HG03460 (cell line): ENCODE measurements around the gene REG1A.

ENCODE experiments used
- ATAC-seq: cut with Tn5 transposase; IDR thresholded peaks from one replicate; pipeline ENCODE4 v1.9.1; 2021; ENCODE audit not compliant: unreplicated experiment

REG1A gene, protein sequence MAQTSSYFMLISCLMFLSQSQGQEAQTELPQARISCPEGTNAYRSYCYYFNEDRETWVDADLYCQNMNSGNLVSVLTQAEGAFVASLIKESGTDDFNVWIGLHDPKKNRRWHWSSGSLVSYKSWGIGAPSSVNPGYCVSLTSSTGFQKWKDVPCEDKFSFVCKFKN

DNA sequence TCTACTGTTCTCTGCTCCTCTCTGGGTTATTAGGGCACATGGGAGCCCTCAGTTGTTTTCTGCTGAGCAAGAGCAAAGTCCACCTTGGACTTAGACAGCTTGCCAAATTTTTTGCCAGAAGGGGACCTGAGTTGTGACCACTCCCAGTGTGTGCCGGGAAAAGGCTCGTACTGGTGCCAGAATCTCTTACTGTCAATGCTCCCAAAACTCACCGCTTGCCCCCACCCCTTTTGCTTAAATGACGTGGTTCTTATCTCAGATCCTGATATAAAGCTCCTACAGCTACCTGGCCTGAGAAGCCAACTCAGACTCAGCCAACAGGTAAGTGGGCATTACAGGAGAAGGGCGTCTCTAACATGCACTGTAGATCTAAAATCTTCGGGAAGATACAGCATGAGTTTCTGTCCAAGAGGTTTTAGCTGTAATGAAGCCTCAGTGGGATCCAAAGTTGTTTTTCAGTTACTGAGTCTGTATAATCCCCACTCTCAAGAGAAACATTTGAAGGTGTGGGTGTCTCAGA lies at the start of gene REG1A:
REG1A (plus strand) TSS at position 295 of the 520 bp plus-strand sequence. CDS start 374 bp downstream, outside the sequence.
- no peak for ATAC-seq

DNA sequence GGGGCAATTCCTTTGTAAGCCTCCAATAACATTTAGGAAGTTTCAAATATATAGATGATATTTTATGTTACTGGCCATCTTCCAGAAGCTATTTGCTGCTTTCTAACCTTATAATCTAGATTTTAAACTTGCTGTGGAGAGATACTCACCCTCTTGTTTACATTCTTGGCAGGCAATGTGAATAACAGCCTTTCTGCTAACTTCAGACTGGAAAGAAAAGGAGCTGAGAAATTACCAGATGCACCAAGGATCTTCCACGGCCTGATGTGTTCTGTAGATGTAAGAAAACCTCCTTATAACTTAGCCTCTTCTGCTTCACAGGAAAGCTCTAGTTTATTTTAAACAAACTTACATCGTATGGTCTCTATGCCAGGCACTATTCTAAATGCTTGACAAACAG lies 49.2 kb upstream of the REG1A start:
- no peak for ATAC-seq

DNA sequence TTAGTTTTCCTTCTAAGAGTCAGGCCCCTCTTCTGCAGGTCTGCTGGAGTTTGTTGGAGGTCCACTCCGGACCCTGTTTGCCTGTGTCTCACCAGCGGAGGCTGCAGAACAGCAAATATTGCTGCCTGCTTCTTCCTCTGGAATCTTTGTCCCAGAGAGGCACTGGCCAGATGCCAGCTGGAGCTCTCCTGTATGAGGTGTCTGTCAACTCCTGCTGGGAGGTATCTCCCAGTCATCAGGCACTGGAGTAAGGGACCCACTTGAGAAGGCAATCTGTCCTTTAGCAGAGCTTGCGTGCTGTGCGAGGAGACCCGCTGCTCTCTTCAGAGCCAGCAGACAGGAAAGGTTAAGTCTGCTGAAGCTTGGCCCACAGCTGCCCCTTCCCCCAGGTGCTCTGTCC lies 37.3 kb upstream of the REG1A start:
- no peak for ATAC-seq

DNA sequence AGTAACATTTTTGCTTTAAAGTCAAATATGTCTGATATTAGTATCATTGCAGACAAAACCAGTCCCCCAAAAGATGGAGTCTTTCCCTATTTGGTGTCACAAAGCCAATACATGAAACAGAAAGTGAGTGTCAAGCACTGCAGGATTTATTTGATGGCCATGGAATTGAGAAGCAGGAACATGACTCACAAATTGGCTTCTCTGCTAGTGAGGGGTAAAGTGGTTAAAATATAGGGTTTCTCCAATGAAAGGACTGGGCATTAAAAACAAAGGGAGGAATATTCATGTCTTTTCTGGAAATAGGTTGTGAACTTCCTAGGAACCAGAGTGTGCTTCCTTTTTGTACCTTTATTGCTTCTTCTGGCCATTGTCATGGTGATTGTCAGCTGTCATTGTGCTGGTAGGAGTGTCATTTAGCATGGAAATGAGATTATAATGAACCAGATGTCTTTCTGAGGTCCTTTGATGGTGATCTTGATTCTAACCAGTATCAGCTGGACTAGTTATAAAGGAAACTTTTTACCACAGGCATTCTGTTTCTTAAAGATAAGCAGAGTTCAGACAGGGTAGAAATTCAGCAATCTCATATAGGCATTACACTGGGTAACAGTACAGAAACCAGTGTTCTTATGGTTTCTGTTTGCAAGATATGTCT lies 36.6 kb upstream of the REG1A start:
- no peak for ATAC-seq

DNA sequence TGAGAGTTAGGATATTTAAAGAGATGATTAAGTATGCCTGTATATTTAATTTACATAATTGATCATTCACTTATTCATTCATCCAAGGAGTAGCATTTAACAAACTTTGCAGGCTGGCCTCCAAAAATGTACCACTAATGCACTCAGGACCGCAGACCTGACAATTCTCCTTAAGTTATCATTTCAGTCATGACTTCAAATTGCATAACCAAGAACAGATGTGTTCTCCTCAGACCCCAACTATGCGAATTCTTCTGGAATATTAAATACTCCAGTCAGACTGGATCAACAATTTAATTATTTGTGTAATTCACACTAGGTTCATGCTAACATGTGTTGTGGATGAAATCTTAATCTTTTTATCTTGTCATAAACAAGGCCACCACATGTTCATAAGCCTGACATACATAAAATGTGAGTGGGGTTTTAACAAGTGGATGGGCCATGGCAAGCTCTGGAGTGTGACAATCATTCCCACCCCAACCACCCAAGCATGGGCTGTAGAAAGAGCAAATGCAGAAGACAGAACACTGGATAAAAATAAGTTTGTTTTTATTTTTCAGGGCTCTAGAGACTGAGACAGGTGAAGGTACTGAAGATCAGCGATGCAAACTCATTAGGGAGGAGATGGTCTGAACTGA lies 35.7 kb upstream of the REG1A start:
- no peak for ATAC-seq

DNA sequence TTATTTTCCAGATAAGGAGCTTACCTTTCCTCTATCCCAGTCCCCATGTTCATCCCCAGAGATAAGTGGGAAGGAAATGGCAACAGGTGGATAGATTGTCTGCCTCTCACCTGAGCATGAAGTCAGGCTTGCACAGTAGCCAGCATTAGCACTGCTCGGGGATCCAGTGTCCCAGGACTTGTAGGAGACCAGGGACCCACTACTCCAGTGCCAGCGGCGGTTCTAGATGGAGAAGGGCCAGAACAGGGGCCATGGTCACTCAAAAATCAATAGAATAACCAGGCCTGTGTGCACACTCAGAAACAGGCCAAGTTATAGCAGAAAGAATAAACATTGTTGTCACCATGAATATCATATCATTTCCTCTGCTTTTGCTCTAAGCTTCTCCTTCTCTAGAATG lies 34.9 kb upstream of the REG1A start:
- ATAC-seq, result no peak

DNA sequence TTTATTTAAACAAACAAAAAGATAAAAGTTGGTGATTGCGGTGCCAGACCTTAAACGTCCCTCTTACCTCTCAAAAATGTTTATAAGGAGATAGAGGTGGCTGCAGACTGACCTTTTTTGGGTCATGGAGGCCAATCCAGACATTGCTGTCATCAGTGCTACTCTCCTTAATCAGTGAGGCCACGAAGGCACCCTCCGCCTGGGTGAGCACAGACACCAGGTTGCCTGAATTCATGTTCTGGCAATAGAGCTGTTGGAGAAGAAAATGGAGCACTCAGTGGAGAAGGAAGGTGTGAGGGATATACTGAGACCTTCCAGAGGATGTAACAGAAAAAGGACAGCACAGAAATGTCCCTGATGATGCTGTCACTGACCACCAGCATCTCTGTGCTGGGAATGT lies 34.0 kb upstream of the REG1A start:
- ATAC-seq, result no peak

DNA sequence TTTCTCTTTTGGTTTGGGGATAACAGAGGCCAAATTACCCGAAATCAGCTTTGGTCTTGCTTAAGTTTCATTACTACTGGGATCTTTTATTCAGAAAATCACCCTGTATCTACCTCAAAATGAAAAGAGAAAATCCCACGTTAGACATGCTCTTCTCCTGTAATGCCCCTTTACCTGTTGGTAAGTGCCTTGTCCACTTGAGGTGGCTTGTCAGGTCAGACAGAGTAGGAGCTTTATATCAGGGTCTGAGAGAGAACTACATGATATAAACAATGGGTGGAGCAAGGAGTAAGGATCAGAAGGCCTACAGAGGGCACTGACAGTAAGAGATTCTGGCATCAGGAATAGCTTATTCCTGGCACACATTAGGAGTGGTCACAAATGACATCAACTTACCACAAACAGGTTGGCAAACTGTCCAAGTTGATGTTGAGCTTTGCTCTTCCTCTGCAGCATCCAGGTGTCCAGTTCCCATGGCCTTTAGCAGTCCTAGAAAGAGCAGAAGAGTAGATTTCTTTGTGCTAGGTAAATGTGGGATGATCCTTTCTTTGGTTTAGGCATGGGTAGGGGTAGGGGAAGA lies 32.4 kb upstream of the REG1A start, which contains the start of gene REG1B:
REG1B (minus strand) TSS at position 209 of the 580 bp plus-strand sequence. CDS start 381 bp downstream, outside the sequence.
- no peak for ATAC-seq

DNA sequence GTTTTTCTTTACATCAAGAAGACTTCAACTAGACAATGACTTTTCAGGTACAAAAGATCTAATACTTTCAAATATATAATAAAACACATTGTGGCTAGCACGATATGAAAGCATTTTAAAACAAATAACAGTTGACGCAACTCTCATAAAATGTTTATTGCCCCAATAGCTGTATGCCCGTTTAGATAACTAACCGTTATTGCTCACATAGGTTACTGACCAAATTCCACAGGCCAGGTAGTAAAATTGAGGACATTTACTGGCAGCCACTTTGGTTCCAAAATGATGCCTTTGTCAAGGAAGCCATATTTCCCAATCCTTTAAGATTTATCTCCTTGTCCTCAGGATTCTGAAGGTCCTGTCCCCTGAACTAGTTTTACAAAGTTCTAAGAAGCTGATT lies 29.6 kb upstream of the REG1A start:
- no peak for ATAC-seq

DNA sequence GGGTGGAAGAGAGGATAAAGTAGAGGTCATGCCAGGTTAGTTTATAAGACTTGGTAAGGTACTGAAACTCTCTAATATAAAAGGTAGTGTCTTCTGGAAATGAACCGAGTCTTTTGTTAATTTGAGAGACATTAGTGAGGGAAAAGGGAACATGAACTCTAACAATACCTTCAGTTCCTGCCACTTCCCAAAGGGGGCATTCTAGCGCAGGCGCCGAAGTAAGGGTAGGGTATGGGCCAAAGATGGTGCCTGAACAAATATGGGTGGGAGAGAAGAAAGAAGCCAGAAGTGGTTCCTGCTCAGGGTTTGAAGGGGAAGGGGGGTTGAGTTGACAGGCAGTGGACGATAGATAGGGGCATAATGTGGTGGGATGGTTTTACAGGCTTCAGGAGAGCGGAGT lies 22.4 kb upstream of the REG1A start:
- no peak for ATAC-seq

DNA sequence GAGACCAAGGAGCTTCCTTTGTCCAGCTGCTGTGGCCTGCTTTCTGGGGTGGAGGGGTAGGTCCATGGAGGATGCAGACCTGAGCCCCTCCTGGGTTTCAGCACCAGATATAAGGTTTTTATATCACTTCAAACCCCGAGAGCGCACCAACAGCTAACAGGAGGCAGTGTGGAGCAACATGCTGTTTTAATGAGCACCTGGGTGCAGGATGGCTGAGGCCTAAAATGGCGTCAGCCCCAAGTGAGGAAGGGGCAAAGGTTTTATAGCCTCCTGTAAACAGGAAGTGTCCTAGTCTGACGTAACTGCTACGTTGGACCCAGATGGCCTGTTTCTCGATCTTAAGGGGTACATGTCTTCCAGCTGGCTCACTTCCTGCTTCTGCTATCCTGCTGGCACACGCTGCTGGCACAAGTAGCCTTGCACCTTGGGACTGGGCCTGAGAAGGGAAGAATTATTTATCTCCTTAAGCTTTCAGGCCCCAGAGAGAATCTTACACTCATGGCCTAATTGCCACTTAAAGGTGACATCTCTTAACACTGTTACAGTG lies 21.1 kb upstream of the REG1A start:
- ATAC-seq, result no peak

DNA sequence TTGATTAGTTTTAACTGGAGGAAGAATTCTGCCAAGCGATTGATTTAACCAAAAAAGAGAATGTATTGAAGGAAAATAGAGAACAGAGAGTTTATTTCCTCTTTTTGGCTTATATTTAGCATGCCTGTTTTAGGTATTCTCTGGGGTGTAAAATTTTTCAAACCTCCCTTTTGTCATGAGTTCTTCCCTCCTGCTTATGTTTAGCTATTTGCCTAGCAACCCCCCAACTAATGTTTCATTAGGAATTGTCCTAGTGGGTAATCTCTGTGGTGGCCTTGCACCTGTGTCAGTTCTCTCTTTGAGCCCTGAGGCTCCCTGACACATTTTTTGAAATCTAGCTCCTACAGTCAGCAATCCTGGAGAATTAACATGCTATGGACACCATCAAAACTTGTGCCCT lies 20.0 kb upstream of the REG1A start:
- no peak for ATAC-seq

DNA sequence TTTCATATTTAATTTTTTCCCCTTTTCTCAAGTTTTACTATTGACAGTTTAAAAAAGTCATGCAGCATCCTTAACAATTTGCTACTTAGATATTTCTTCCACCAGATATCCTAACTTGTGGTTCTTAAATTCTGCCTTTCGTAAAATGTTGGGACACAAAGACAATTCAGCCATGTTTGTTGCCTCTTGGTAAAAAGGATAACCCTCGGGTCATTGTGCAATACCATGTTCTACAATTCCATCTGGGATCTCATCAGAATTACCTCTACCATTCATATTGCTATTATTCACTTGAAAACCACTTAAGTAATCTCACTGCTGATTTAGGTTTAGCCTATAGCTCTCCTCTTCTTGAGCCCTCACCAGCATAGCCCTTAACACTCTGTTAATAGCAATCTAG lies 19.3 kb upstream of the REG1A start:
- no peak for ATAC-seq

DNA sequence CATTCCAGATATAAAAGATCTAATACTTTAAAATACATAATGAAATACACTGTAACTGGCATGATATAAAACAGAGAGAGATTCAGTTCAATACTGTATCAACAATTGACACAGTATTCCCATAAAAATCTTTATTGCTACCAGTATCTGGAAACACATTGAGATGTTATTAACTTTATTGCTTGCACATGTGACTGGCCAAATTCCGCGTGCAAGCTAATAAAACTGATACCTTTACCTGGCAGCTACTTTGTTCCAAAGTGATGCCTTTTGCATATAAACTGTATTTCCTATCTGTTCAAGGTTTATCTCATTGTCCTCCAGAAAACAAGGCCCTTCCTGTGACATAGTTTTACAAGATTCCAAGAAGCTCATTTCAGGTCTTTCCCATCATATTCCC lies 17.1 kb upstream of the REG1A start:
- no peak for ATAC-seq

DNA sequence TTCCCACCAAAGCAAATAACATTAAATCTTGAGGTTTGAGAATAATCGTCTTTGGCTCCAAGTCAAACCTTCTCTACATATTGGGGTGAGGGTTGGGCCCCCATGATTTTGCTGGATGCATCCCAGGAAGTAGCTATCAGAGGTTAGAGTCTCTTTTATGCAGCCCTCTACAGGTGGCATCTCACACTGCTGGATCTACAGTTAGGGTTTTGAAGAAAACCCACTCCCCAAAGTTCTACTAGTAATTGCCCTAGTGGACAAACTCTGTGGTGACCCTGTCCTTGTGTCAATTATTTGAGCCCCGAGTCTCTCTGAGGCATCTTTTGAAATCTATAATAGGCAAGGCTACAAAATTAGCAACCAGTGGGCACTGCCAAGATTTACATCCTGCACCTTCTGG lies 15.0 kb upstream of the REG1A start:
- no peak for ATAC-seq

DNA sequence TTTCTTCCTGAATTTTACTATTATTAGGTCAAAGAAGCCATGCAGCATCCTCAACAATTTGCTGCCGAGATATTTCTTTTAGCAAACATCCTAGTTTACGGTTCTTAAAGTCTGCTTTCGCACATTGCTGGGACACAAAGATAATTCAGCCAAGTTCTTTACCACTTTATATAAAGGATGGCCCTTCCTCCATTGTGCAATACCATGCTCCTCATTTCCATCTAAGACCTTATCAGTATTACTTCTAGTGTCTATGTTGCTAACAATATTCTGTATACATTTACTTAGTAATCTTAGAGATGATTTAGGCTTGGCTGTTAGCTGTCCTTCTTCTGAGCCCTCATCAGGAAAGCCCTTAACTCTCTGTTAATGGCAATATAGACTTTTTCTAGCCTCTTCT lies 8.0 kb upstream of the REG1A start:
- ATAC-seq, result no peak

DNA sequence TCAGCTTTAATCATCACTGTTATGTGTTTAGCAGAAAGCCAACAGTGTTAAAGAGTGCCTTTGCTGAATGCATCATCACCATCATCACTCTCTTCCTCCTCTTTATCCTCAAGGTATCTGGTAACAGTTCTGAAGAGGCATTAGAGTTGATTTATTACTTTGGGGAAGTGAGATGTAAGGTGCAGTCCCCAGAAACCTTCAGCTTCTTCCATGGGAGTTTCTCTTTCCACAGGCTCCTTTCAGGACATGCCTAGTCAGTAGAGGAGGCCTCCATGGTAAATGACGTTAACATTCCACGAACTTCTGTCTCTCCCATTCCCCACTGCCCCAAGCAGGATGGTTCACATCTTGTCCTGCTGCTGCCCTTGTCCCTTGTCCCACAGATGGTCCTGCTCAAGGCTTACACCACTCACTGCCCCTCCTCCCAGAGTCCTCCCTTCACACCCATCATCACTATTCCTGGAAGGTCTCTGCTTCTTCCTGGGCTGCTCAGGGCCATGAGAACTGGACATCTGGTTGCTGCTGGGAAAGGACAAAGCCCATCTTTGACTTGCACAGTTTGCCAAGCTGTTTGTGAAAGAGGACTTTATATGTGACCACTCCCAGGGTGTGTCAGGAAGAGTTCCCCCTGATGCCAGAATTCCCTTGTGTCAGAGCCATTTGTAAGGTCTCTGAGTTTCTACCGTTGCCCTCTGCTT lies 5.3 kb upstream of the REG1A start:
- ATAC-seq, result no peak

DNA sequence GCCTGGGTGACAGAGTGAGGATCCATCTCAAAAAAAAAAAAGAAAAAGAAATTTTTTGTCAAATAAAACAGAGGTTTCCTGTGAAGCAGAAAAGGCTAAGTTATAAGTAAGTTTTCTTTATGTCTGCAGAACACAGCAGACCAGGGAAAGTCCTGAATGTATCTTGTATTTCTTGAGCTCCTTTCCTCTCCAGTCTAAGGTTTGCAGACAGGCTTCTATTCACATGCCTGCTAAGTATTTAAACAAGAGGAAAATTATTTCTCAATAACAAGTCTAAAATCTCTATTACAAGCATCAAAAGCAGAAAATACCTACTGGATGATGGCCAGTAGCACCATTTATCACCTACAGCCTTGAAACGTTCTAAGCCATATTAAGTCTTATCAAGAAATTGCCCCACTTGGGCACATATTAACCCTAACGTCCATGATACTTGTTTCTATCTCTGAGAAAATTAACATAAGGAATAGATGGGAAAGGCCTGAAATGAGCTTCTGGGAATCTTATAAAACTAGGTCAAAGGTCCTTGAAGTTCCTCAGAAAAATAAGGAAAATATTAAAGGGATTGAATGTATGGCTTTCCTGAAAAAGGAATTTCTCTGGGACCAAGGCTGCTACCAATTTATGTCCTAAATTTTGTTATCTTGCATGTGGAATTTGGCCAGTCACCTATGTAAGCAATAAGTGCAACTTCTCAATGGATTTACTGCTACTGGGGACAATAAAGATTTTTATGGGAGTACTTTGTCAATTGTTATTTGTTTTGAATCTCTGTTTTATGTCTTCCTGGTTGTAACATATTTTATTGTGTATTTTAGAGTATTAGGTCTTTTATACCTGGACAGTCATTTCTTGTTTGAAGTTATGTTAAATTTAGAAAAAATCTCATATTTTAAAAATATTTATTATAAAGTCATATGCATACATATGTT lies 3.0 kb upstream of the REG1A start:
- ATAC-seq, result no peak

DNA sequence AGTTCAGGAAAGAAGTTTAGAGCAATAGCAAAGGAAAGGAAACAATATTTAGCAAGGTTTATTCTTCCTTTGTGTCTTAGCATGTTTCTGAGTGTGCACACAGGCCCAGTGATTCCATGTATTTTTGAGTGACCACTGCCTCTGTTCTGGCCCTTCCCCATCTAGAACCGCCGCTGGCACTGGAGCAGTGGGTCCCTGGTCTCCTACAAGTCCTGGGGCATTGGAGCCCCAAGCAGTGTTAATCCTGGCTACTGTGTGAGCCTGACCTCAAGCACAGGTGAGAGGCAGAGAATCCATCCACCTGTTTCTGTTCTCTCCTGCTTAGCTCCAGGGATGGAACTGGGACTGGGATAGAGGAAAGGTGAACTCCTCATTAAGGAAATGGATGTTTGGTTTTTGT lies 2.4 kb downstream of the REG1A start:
- ATAC-seq, result no peak
